DND-41 (cell line): ENCODE data around the gene COG2.

Source experiments
- ATAC-seq: fragments of 200-7000 bp; cut with Tn5 transposase; 3 replicates; pipeline ENCODE4 v1.9.1; 2021; ENCODE audit warnings: low read depth; ENCODE audit not compliant: insufficient read depth
- DNase-seq: peaks from one replicate; pipeline ENCODE4 v3.0.0-alpha.2; 2020
- H2AFZ ChIP-seq: 2 replicates; pipeline ENCODE4 v1.6.0; 2012; ENCODE audit warnings: low read depth, low read length
- H3K27ac ChIP-seq: 2 replicates; pipeline ENCODE4 v1.5.1; 2012; ENCODE audit warnings: low read length, inconsistent platforms
- H3K27me3 ChIP-seq: fragments of 200-600 bp; sonication (generic); 2 replicates; pipeline ENCODE4 v1.6.0; 2012; ENCODE audit warnings: low read length, mild to moderate bottlenecking, inconsistent platforms; ENCODE audit not compliant: insufficient read depth, poor library complexity
- H3K36me3 ChIP-seq: 2 replicates; pipeline ENCODE4 v1.5.1; 2012; ENCODE audit warnings: low read length, inconsistent platforms; ENCODE audit not compliant: insufficient read depth
- H3K4me1 ChIP-seq: 2 replicates; pipeline ENCODE4 v1.5.1; 2012; ENCODE audit warnings: mild to moderate bottlenecking, low read length; ENCODE audit not compliant: insufficient read depth
- H3K4me2 ChIP-seq: 2 replicates; pipeline ENCODE4 v1.6.0; 2012; ENCODE audit warnings: mild to moderate bottlenecking, moderate library complexity, low read length, inconsistent platforms; ENCODE audit not compliant: insufficient read depth
- H3K4me3 ChIP-seq, 2 experiments: fragments of 200-600 bp in 1 of 2; shearing (Covaris generic) in 1 of 2; 2 replicates each; pipeline ENCODE4 v1.5.1; 2012 to 2016; ENCODE audit warnings: inconsistent platforms in 2 of 2, low read length in 2 of 2, mild to moderate bottlenecking in 2 of 2, low read depth in 1 of 2, moderate library complexity in 1 of 2
- H3K79me2 ChIP-seq: 2 replicates; pipeline ENCODE4 v1.6.0; 2012; ENCODE audit warnings: low read length, inconsistent platforms; ENCODE audit not compliant: insufficient read depth
- H3K9ac ChIP-seq: 2 replicates; pipeline ENCODE4 v1.6.0; 2012; ENCODE audit warnings: low read depth, mild to moderate bottlenecking, inconsistent platforms, low read length, moderate library complexity
- H3K9me3 ChIP-seq: 2 replicates; pipeline ENCODE4 v1.5.1; 2012; ENCODE audit warnings: low read length, moderate library complexity, mild to moderate bottlenecking, inconsistent platforms; ENCODE audit not compliant: insufficient read depth, severe bottlenecking
- H4K20me1 ChIP-seq: 2 replicates; pipeline ENCODE4 v1.6.0; 2012; ENCODE audit warnings: low read length; ENCODE audit not compliant: insufficient read depth
- EZH2 ChIP-seq: IDR thresholded peaks from 3 replicates; pipeline ENCODE4 v1.6.1; 2012; ENCODE audit warnings: borderline replicate concordance, low read depth, mild to moderate bottlenecking, moderate library complexity, low read length, inconsistent platforms; ENCODE audit not compliant: severe bottlenecking
- TF ChIP-seq, protein P1 (sequence below): IDR thresholded peaks from 2 replicates; pipeline ENCODE4 v1.5.1; 2012; ENCODE audit warnings: borderline replicate concordance, low read length, moderate library complexity, mild to moderate bottlenecking; ENCODE audit not compliant: poor library complexity, severe bottlenecking; ENCODE audit errors: extremely low read depth

COG2 gene

DNA sequence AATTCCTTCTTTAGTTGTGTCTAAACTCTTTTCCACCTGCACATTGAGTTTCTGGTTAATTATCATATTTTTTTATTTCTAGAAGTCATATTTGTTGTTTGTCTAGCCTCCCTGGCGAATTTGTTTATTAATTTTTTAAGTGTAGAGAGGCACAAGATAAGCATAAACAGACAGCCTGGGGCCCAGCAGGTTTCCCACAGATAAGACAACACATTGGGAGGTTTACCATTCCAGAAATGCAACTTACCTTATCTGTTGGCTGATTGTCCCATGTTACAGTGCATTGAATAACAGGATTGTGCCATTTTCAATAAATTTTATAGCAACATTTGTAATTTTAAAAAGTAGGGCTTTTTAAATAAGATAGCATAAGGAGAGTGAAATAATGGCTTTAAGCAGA is 34.9 kb downstream of the COG2 start:
- H3K27ac ChIP-seq, result no peak overlapping the region
- H3K4me3 ChIP-seq, result no peak overlapping the region
- no peaks in the 10 kb centered on the region for H3K79me2 ChIP-seq
- H3K4me2 ChIP-seq, result no peak overlapping the region
- H2AFZ ChIP-seq, result no peak overlapping the region
- H4K20me1 ChIP-seq, result no peaks in the 10 kb centered on the region
- H3K27me3 ChIP-seq, result no peaks in the 10 kb centered on the region
- no peak for ATAC-seq
- H3K4me1 ChIP-seq, result no peaks in the 10 kb centered on the region
- H3K36me3 ChIP-seq, result peaks cover 77% of the 10 kb centered on the region
- no peak for DNase-seq
- TF ChIP-seq EZH2, result no peak
- TF ChIP-seq, protein P1, sequence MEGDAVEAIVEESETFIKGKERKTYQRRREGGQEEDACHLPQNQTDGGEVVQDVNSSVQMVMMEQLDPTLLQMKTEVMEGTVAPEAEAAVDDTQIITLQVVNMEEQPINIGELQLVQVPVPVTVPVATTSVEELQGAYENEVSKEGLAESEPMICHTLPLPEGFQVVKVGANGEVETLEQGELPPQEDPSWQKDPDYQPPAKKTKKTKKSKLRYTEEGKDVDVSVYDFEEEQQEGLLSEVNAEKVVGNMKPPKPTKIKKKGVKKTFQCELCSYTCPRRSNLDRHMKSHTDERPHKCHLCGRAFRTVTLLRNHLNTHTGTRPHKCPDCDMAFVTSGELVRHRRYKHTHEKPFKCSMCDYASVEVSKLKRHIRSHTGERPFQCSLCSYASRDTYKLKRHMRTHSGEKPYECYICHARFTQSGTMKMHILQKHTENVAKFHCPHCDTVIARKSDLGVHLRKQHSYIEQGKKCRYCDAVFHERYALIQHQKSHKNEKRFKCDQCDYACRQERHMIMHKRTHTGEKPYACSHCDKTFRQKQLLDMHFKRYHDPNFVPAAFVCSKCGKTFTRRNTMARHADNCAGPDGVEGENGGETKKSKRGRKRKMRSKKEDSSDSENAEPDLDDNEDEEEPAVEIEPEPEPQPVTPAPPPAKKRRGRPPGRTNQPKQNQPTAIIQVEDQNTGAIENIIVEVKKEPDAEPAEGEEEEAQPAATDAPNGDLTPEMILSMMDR, result no peak
- no peaks in the 10 kb centered on the region for H3K9me3 ChIP-seq
- H3K9ac ChIP-seq, result no peak overlapping the region

DNA sequence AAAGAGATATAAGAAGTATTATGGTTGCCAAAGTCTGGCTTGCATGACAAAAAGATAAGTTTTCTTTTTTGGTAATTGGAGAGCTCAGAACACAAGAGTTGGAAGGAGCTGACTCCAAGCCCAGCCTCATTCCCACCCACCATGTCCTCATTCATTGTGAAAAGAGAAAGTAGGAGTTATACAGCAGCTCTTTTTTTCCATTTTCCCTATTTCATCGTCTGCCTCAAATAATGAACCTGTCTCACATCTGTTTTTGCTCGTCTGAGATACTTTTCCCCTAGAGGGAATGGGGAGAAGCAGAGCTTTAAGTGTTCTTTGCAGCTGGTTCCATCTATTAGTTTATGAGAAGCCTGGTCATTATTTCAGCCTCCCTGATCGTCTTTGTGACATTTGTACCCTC is 36.9 kb downstream of the COG2 start:
- Histone ChIP-seq H3K4me3 (no peak overlapping the region), H3K4me2 (no peak overlapping the region), H3K36me3 (peaks cover 83% of the 10 kb centered on the region), H3K9me3 (no peaks in the 10 kb centered on the region), H3K27me3 (no peaks in the 10 kb centered on the region), H3K9ac (no peak overlapping the region), H3K79me2 (no peaks in the 10 kb centered on the region), H4K20me1 (no peaks in the 10 kb centered on the region), H2AFZ (no peak overlapping the region), H3K27ac (no peak overlapping the region), H3K4me1 (no peaks in the 10 kb centered on the region)
- ATAC-seq, result no peak
- TF ChIP-seq, protein P1, result no peak
- TF ChIP-seq EZH2, result no peak
- DNase-seq, result no peak

DNA sequence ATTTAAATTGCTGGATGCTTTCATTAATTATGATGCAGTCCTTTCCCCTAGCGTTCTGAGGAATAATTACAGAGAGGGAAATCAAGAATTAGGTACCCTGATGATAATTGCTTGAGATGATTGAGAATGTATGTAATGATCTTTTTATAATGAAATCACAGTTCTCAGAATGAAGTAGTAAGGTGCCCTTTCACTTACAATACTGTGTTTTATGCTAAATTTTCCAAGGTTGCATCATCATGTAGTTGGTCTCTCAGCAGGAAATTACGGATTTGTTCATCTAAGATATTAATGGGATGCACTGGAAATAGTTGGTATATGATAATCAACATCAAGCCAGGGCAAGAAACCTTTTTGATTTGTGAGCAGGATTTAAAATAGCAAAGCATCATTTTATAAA is 37.5 kb downstream of the COG2 start:
- DNase-seq, result no peak
- Histone ChIP-seq H3K4me2 (no peak overlapping the region), H3K27me3 (no peaks in the 10 kb centered on the region), H3K36me3 (peaks cover 83% of the 10 kb centered on the region), H3K9ac (no peak overlapping the region), H3K79me2 (no peaks in the 10 kb centered on the region), H3K9me3 (no peaks in the 10 kb centered on the region), H2AFZ (no peak overlapping the region), H4K20me1 (no peaks in the 10 kb centered on the region), H3K4me3 (no peak overlapping the region), H3K4me1 (no peaks in the 10 kb centered on the region), H3K27ac (no peak overlapping the region)
- TF ChIP-seq EZH2, result no peak
- TF ChIP-seq, protein P1, result no peak
- ATAC-seq, result no peak

DNA sequence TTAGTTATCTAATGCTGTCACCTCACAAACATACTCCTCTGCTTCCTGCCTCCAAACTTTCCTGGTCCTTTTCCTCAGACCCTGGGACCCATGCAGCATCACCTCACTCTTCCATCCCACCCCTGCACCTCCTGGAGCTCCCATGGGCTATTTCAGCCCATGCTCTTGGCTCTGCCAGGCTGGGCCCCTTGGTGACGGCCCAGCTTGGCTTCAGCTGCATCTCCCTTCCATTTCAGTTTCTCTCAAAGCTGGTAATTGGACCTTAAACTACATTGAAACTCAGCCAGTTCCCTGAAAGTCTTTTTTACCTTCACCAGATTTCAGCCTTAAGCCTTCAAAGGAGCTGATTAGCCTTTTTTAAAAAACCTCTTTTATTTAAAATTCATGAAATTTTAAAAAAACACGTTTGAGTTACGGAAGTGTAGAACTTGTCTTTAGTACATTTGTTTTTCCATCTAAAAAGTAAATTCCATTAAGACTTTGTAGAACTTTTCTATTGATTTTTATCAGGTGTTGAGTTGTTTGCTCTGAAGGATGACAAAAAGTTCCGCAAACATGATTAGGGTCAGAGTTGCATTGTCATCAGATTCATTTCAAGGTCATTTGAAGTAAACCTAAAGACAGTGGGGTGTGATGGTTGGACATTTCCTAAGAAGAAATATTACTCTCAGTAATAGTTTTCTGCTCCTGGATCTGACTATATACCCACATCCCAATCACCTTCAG is 38.2 kb downstream of the COG2 start:
- TF ChIP-seq EZH2, result no peak
- TF ChIP-seq, protein P1, result no peak
- ATAC-seq, result no peak
- H3K9ac ChIP-seq, result no peak overlapping the region
- no peaks in the 10 kb centered on the region for H3K9me3 ChIP-seq
- no peak overlapping the region for H3K27ac ChIP-seq
- H3K27me3 ChIP-seq, result no peaks in the 10 kb centered on the region
- H2AFZ ChIP-seq, result no peak overlapping the region
- H3K36me3 ChIP-seq, result peaks cover 86% of the 10 kb centered on the region
- H3K79me2 ChIP-seq, result no peaks in the 10 kb centered on the region
- DNase-seq, result no peak
- no peak overlapping the region for H3K4me3 ChIP-seq
- no peak overlapping the region for H3K4me2 ChIP-seq
- no peaks in the 10 kb centered on the region for H4K20me1 ChIP-seq
- no peaks in the 10 kb centered on the region for H3K4me1 ChIP-seq
